ENCODE measurements around the gene ARSJ.

ARSJ gene

GRCh38 chr4:113881256-113881655 lies 98.2 kb downstream of the ARSJ start:
- Mint-ChIP-seq H3K27me3 (no peaks in the 10 kb centered on the region), H3K9me3 (peaks cover 5% of the 10 kb centered on the region), H3K27ac (no peak overlapping the region), H3K4me3 (no peak overlapping the region), H3K4me1 (ENCODE audit: low read depth) (peaks cover 9% of the 10 kb centered on the region), H3K36me3 (ENCODE audit: low read depth) (no peaks in the 10 kb centered on the region)
- DNase-seq, result no peak

- no peaks in the 10 kb centered on the region for H3K36me3 Mint-ChIP-seq (ENCODE audit: low read depth)
- H3K27ac Mint-ChIP-seq, result no peak overlapping the region
- H3K9me3 Mint-ChIP-seq, result peaks cover 3% of the 10 kb centered on the region
- peaks cover 9% of the 10 kb centered on the region for H3K4me1 Mint-ChIP-seq (ENCODE audit: low read depth)
- no peaks in the 10 kb centered on the region for H3K27me3 Mint-ChIP-seq
- H3K4me3 Mint-ChIP-seq, result no peak overlapping the region
- no peak for DNase-seq
Observed at GRCh38 chr4:113880240-113881028, 99.0 kb downstream of the ARSJ start.

GRCh38 chr4:113878668-113879067 lies 100.8 kb downstream of the ARSJ start:
- Mint-ChIP-seq H3K4me1 (ENCODE audit: low read depth) (peaks cover 12% of the 10 kb centered on the region), H3K27ac (no peak overlapping the region), H3K4me3 (no peak overlapping the region), H3K36me3 (ENCODE audit: low read depth) (no peaks in the 10 kb centered on the region), H3K9me3 (no peaks in the 10 kb centered on the region), H3K27me3 (no peaks in the 10 kb centered on the region)
- DNase-seq, result no peak

GRCh38 chr4:113874480-113874879 lies 105.0 kb downstream of the ARSJ start:
- no peak overlapping the region for H3K27ac Mint-ChIP-seq
- H3K4me3 Mint-ChIP-seq, result no peak overlapping the region
- H3K27me3 Mint-ChIP-seq, result no peaks in the 10 kb centered on the region

GRCh38 chr4:113873508-113873907 lies 105.9 kb downstream of the ARSJ start:
- Mint-ChIP-seq H3K4me3 (no peak overlapping the region), H3K27ac (no peak overlapping the region), H3K4me1 (ENCODE audit: low read depth) (peaks cover 25% of the 10 kb centered on the region), H3K9me3 (peaks cover 10% of the 10 kb centered on the region), H3K27me3 (no peaks in the 10 kb centered on the region), H3K36me3 (ENCODE audit: low read depth) (peaks cover 7% of the 10 kb centered on the region)
- DNase-seq, result no peak

More at GRCh38 chr4:113874480-113874879, 105.0 kb downstream of the ARSJ start:
- Mint-ChIP-seq H3K36me3 (ENCODE audit: low read depth) (peaks cover 5% of the 10 kb centered on the region), H3K9me3 (peaks cover 10% of the 10 kb centered on the region), H3K4me1 (ENCODE audit: low read depth) (peaks cover 24% of the 10 kb centered on the region)
- no peak for DNase-seq

GRCh38 chr4:113872426-113873260 lies 106.8 kb downstream of the ARSJ start:
- H3K4me1 Mint-ChIP-seq (ENCODE audit: low read depth), result peaks cover 25% of the 10 kb centered on the region
- DNase-seq, result no peak
- H3K4me3 Mint-ChIP-seq, result no peak overlapping the region
- H3K27me3 Mint-ChIP-seq, result no peaks in the 10 kb centered on the region
- peaks cover 7% of the 10 kb centered on the region for H3K36me3 Mint-ChIP-seq (ENCODE audit: low read depth)
- H3K27ac Mint-ChIP-seq, result no peak overlapping the region
- peaks cover 10% of the 10 kb centered on the region for H3K9me3 Mint-ChIP-seq

- DNase-seq, result no peak
- no peak overlapping the region for H3K4me3 Mint-ChIP-seq
- peaks cover 7% of the 10 kb centered on the region for H3K36me3 Mint-ChIP-seq (ENCODE audit: low read depth)
- H3K9me3 Mint-ChIP-seq, result peaks cover 10% of the 10 kb centered on the region
- peaks cover 25% of the 10 kb centered on the region for H3K4me1 Mint-ChIP-seq (ENCODE audit: low read depth)
- H3K27ac Mint-ChIP-seq, result no peak overlapping the region
- H3K27me3 Mint-ChIP-seq, result no peaks in the 10 kb centered on the region
Observed at GRCh38 chr4:113871080-113871479, 108.4 kb downstream of the ARSJ start.

GRCh38 chr4:113869743-113870375 lies 109.6 kb downstream of the ARSJ start:
- Mint-ChIP-seq H3K4me3 (peak overlapping the region; percentile 28), H3K36me3 (ENCODE audit: low read depth) (peaks cover 7% of the 10 kb centered on the region)

GRCh38 chr4:113866611-113867010 lies 112.8 kb downstream of the ARSJ start:
- DNase-seq, result no peak

More at GRCh38 chr4:113869743-113870375, 109.6 kb downstream of the ARSJ start:
- Mint-ChIP-seq H3K4me1 (ENCODE audit: low read depth) (peaks cover 25% of the 10 kb centered on the region), H3K27ac (peak overlapping the region; percentile 96), H3K27me3 (no peaks in the 10 kb centered on the region), H3K9me3 (peaks cover 10% of the 10 kb centered on the region)
- peak; percentile 69 for DNase-seq

GRCh38 chr4:113858924-113859323 lies 120.5 kb downstream of the ARSJ start:
- no peaks in the 10 kb centered on the region for H3K4me1 Mint-ChIP-seq (ENCODE audit: low read depth)
- no peaks in the 10 kb centered on the region for H3K36me3 Mint-ChIP-seq (ENCODE audit: low read depth)
- no peak overlapping the region for H3K27ac Mint-ChIP-seq
- H3K27me3 Mint-ChIP-seq, result no peaks in the 10 kb centered on the region
- no peak overlapping the region for H3K4me3 Mint-ChIP-seq
- DNase-seq, result no peak
- H3K9me3 Mint-ChIP-seq, result no peaks in the 10 kb centered on the region

More at GRCh38 chr4:113866611-113867010, 112.8 kb downstream of the ARSJ start:
- Mint-ChIP-seq H3K9me3 (peaks cover 9% of the 10 kb centered on the region), H3K4me1 (ENCODE audit: low read depth) (peaks cover 19% of the 10 kb centered on the region), H3K27ac (no peak overlapping the region), H3K4me3 (no peak overlapping the region), H3K27me3 (no peaks in the 10 kb centered on the region), H3K36me3 (ENCODE audit: low read depth) (peaks cover 7% of the 10 kb centered on the region)

GRCh38 chr4:113851816-113852215 lies 127.6 kb downstream of the ARSJ start:
- Mint-ChIP-seq H3K4me1 (ENCODE audit: low read depth) (no peaks in the 10 kb centered on the region), H3K36me3 (ENCODE audit: low read depth) (no peaks in the 10 kb centered on the region), H3K9me3 (no peaks in the 10 kb centered on the region), H3K27ac (no peak overlapping the region), H3K27me3 (no peaks in the 10 kb centered on the region), H3K4me3 (no peak overlapping the region)
- DNase-seq, result no peak

Data from activated T-cell treated with anti-CD3 and anti-CD28 coated beads, Interleukin-2, amount 50 U/mL, for 24 hours (primary cell).